Subcutaneous abdominal adipose tissue (tissue), 5 donors: ENCODE measurements around the gene CCDC106.

Experiments
- H3K27ac ChIP-seq: one replicate; pipeline ENCODE4 v1.7.0; 2013; ENCODE audit warnings: low read depth, mild to moderate bottlenecking, inconsistent platforms, low read length, moderate library complexity
- H3K27me3 ChIP-seq, 5 donors: one replicate each; pipeline ENCODE4 v1.7.0; 2013; ENCODE audit warnings: low read length in 5 of 5, inconsistent platforms in 1 of 5; ENCODE audit not compliant: control insufficient read depth in 5 of 5, insufficient read depth in 4 of 5
- H3K36me3 ChIP-seq, 5 donors: one replicate each; pipeline ENCODE4 v1.7.0; 2013; ENCODE audit warnings: low read length in 5 of 5; ENCODE audit not compliant: control insufficient read depth in 5 of 5, insufficient read depth in 5 of 5
- H3K4me1 ChIP-seq, 5 donors: one replicate each; pipeline ENCODE4 v1.7.0; 2013; ENCODE audit warnings: low read length in 5 of 5, mild to moderate bottlenecking in 3 of 5, moderate library complexity in 1 of 5; ENCODE audit not compliant: control insufficient read depth in 5 of 5, insufficient read depth in 5 of 5
- H3K4me3 ChIP-seq, 5 donors: one replicate each; pipeline ENCODE4 v1.7.0; 2013; ENCODE audit warnings: low read length in 5 of 5, low read depth in 1 of 5
- H3K9ac ChIP-seq, 5 donors: one replicate each; pipeline ENCODE4 v1.7.0; 2013; ENCODE audit warnings: low read length in 5 of 5, mild to moderate bottlenecking in 4 of 5, moderate library complexity in 3 of 5
- H3K9me3 ChIP-seq, 5 donors: one replicate each; pipeline ENCODE4 v1.7.0; 2013; ENCODE audit warnings: low read length in 5 of 5; ENCODE audit not compliant: control insufficient read depth in 5 of 5
- donor health status: healthy.
- donor health status: healthy.
- donor health status: healthy.
- donor health status: healthy.
- donor health status: healthy.

The CCDC106 gene

DNA sequence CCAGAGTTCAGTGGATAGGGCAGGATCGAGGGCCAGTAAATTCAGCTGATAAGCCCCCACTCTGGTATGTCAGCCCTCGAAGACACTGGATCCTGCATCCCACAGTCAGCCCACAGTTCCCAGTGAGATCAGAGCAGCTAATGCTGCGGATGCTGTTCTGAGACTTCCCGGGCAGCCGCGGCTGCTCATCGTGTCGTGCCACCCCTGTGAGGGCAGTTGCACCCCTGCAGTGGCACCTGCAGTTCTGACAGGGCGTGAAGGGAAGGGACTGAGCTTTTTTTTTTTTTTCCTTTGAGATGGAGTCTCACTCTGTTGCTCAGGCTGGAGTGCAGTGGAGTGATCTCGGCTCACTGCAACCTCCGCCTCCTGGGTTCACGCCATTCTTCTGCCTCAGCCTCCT, 19.5 kb downstream of the CCDC106 start:
- Histone ChIP-seq H3K4me3 (no peak overlapping the region), H3K9me3 (no peaks in the 10 kb centered on the region), H3K27ac (no peak overlapping the region), H3K36me3 (peaks cover 0 to 88% (median 80%) of the 10 kb centered on the region in 5 donors), H3K4me1 (peaks cover 0 to 3% (median 0%) of the 10 kb centered on the region in 5 donors), H3K27me3 (no peaks in the 10 kb centered on the region), H3K9ac (no peak overlapping the region)

DNA sequence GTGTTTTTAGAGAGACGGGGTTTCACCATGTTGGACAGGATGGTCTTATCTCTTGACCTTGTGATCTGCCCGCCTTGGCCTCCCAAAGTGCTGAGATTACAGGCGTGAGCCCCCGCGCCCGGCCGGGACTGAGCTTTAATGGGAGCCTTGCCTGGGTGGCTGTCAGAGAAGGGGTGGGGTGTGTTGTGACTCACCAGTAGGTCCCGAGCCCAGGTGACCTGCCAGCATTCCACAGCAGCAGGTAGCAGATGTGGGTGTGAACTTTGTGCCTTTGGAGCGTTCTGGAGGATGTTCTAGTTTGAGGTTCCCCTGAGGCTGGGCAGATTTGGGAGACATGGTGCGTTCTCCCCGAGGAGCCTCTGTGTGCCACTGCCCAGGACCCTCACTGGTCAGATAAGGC, 19.9 kb downstream of the CCDC106 start:
- Histone ChIP-seq H3K36me3 (peaks cover 0 to 84% (median 76%) of the 10 kb centered on the region in 5 donors), H3K27ac (no peak overlapping the region), H3K4me1 (peaks cover 0 to 3% (median 0%) of the 10 kb centered on the region in 5 donors), H3K4me3 (no peak overlapping the region), H3K27me3 (no peaks in the 10 kb centered on the region), H3K9me3 (no peaks in the 10 kb centered on the region), H3K9ac (no peak overlapping the region)

DNA sequence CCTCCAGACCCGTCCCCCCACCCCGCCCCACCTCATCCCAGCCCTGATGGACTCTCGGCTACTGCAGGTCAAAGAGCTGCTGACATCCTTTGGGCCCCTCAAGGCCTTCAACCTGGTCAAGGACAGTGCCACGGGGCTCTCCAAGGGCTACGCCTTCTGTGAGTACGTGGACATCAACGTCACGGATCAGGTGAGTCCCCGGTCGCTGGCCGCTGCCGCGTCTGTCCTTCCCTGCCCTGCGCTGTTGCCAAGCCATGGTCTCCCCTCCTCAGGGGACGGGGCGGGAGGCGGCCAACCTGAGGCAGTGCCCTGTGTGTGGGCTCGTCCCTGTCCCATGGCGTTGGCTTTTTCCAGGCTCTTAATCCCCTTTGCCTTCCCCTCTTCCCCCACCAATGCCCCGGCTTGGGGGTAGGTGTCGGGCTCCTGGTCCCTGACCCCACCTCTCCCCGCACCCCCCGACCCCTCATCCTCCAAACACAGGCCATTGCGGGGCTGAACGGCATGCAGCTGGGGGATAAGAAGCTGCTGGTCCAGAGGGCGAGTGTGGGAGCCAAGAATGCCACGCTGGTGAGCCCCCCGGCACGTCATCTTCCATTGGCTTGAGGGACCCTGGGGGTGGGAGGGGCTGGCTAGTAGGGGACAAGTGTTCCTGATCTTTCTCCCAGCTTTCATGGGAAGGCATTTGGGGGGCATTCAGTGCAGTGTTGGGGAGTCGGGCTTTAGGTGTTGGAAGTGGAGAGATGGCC, 20.8 kb downstream of the CCDC106 start:
- Histone ChIP-seq H3K4me3 (no peak overlapping the region), H3K9ac (no peak overlapping the region), H3K27ac (no peak overlapping the region), H3K36me3 (peaks cover 0 to 79% (median 71%) of the 10 kb centered on the region in 5 donors), H3K9me3 (no peaks in the 10 kb centered on the region), H3K27me3 (no peaks in the 10 kb centered on the region), H3K4me1 (peaks cover 0 to 3% (median 0%) of the 10 kb centered on the region in 5 donors)

DNA sequence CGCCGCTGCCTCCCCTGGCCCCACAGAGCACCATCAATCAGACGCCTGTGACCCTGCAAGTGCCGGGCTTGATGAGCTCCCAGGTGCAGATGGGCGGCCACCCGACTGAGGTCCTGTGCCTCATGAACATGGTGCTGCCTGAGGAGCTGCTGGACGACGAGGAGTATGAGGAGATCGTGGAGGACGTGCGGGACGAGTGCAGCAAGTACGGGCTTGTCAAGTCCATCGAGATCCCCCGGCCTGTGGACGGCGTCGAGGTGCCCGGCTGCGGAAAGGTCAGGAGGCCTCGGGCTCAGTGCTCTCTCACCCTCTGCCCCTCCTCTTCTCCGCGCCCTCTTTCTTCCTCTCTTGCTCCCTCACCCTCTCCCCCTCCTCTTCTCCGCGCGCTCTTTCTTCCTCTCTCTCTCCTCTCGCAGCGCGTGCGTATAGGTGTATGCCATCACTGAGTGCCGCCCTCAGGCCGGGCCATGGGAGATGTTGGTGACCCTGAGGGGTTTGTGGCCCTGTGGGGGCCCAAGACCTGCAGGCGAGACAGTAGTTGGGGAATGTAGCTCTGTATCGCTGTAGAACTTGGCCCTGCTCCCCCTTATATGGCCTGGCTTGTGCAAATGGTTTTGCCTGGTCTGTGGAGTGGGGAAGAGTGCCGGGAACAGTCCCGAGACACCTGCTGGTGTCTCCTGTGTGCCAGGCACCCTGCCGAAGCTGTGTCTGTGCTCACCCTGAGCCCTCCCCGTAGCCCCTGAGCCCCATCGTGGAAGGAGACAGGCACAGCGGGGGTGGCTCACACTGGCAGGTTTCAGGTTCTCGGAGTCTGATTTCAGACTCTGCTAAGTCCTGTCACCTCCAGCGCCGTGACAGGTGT, 21.6 kb downstream of the CCDC106 start:
- no peak overlapping the region for H3K4me3 ChIP-seq
- no peaks in the 10 kb centered on the region for H3K9me3 ChIP-seq
- H3K36me3 ChIP-seq, result peaks cover 0 to 71% (median 62%) of the 10 kb centered on the region in 5 donors
- H3K27me3 ChIP-seq, result no peaks in the 10 kb centered on the region
- peaks cover 0 to 6% (median 5%) of the 10 kb centered on the region in 5 donors for H3K4me1 ChIP-seq
- no peak overlapping the region for H3K27ac ChIP-seq
- H3K9ac ChIP-seq, result no peak overlapping the region

DNA sequence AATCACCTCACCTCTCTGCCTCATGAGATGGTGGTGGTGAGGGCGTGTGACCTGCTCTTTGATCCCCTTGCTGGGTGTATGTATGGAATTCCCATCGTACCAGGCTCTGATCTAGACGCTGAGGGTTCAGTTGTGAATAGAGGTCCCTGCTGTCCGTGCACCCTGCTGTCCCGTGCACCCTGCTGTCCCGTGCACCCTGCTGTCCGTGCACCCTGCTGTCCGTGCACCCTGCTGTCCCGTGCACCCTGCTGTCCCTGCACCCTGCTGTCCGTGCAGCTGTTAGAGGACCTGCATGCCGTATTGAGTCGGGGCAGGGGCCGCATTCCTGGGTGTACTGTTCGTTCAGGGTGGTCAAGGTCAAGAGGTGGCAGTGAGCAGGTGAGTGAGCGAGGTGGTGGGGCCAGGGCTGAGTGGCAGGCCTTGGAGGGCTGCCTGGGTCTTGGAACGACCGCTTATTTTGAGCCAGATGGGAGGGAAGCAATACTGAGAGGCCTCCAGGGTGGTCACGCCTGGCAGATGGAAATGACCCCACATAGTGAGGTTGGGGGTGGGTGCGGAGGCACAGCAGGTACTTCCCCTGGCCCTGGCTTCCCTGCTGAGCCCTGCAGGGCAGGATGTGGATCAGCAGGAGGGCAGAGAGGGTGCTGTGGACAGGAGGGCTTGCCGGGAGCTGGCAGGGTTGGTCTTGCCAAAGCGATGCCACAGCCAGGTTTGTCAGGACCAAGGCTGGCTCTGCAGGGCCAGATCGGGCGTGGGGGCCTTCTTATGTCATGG, 22.5 kb downstream of the CCDC106 start:
- Histone ChIP-seq H3K27ac (no peak overlapping the region), H3K4me1 (peaks cover 0 to 9% (median 7%) of the 10 kb centered on the region in 5 donors), H3K27me3 (no peaks in the 10 kb centered on the region), H3K9me3 (no peaks in the 10 kb centered on the region), H3K36me3 (peaks cover 0 to 63% (median 56%) of the 10 kb centered on the region in 5 donors), H3K9ac (no peak overlapping the region), H3K4me3 (no peak overlapping the region)

DNA sequence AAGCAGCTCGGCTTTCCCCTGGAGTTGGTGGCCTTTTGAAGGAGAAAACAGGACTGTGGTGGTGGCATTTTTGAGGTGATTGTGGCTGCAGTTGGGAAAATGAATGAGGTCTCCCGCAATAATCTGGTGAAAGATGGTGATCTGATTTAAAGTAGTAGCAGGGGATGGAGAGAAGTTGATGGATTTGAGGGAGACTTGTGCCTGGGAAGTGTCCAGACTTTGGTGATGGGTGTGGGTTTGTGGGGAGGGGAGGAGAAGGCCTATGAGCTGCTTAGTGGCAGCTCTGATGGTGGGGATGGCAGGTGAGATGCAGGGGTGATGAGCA, 23.0 kb downstream of the CCDC106 start:
- no peaks in the 10 kb centered on the region for H3K27me3 ChIP-seq
- H3K4me3 ChIP-seq, result no peak overlapping the region
- H3K36me3 ChIP-seq, result peaks cover 0 to 58% (median 52%) of the 10 kb centered on the region in 5 donors
- H3K9ac ChIP-seq, result no peak overlapping the region
- no peaks in the 10 kb centered on the region for H3K9me3 ChIP-seq
- no peak overlapping the region for H3K27ac ChIP-seq
- H3K4me1 ChIP-seq, result peaks cover 2 to 15% (median 12%) of the 10 kb centered on the region in 5 donors

DNA sequence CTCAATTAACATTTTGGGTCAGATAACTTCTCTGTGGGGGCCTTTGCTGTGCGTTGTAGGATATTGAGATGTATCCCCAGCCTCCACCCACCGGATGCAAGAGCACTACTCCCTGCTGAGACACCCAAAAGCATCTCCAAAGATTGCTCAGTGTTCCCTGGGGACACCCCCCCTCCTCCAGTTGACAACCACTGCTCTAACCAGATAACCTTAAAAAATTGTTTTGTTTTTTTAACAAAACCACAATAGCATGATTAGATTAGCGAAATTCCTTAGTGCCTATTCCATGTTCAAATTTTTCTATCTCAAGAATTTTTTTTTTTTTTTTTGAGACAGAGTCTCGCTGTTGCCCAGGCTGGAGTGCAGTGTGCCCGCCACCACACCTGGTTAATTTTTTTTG, 24.4 kb downstream of the CCDC106 start:
- Histone ChIP-seq H3K9ac (no peak overlapping the region), H3K27ac (no peak overlapping the region), H3K4me3 (no peak overlapping the region), H3K36me3 (peaks cover 0 to 44% (median 38%) of the 10 kb centered on the region in 5 donors), H3K27me3 (no peaks in the 10 kb centered on the region), H3K9me3 (no peaks in the 10 kb centered on the region), H3K4me1 (peaks cover 9 to 29% (median 26%) of the 10 kb centered on the region in 5 donors)

DNA sequence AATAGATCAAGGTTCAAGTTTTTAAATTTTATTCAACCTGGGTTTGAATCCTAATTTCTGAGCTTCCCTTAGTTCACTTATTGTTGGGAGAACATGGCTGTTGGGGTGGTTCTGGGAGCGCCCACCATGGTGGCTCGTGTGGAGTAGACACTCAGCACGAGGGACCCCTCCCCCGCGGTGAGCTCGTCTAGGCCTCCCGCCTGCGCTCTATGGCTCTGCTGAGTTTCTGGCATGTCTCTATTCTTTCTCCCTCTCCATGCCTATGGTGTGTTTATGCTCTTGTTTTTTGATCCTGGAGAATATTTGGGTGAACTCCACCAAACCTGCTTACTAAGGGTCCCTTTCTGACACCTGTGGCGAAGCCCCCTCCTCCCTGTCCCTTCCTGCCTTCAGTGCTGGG, 25.5 kb downstream of the CCDC106 start:
- Histone ChIP-seq H3K4me3 (no peak overlapping the region), H3K9ac (no peak overlapping the region), H3K4me1 (peaks cover 11 to 39% (median 37%) of the 10 kb centered on the region in 5 donors), H3K27me3 (no peaks in the 10 kb centered on the region), H3K9me3 (no peaks in the 10 kb centered on the region), H3K27ac (no peak overlapping the region), H3K36me3 (peaks cover 0 to 38% (median 32%) of the 10 kb centered on the region in 5 donors)

DNA sequence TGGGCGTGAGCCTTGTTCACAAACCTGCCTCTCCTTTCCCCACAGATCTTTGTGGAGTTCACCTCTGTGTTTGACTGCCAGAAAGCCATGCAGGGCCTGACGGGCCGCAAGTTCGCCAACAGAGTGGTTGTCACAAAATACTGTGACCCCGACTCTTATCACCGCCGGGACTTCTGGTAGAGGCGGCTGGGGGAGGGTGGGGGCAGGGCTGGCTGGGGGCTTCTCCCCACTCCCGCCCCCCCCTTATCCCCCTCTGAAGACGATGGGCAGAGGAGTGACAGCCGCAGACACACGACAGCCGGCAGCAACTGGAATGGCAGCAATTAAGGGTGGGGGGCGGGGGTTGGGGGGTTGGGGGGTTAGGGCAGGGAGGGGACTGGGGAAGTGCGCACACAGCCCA, 25.9 kb downstream of the CCDC106 start:
- Histone ChIP-seq H3K4me3 (no peak overlapping the region), H3K4me1 (peaks cover 12 to 44% (median 41%) of the 10 kb centered on the region in 5 donors), H3K9me3 (no peaks in the 10 kb centered on the region), H3K9ac (no peak overlapping the region), H3K36me3 (peaks cover 0 to 38% (median 32%) of the 10 kb centered on the region in 5 donors), H3K27me3 (no peaks in the 10 kb centered on the region), H3K27ac (no peak overlapping the region)
